Psoas muscle (tissue), 8 donors: ENCODE results near the gene CRACR2A. TPM values are rescaled to one million over a fixed set of nuclear protein-coding genes. Genes with fewer than 3 reads are reported as not detected.

Experiments
- ATAC-seq, 4 donors: fragments of 200-7000 bp; cut with Tn5 transposase; one replicate each; pipeline ENCODE4 v1.9.1; 2020; ENCODE audit warnings: moderate library complexity in 3 of 4, mild to moderate bottlenecking in 2 of 4
- DNase-seq, 2 donors: peaks; one replicate each; pipeline ENCODE4 v3.0.0-alpha.2; 2020
- H3K27ac ChIP-seq: fragments of 200-600 bp; one replicate; pipeline ENCODE4 v1.8.0; 2022
- H3K27me3 ChIP-seq, 3 donors: fragments of 200-600 bp in 1 of 3; one replicate each; pipeline versions ENCODE4 v1.6.1 to v1.8.0; 2013 to 2022; ENCODE audit warnings: low read length in 2 of 3, mild to moderate bottlenecking in 2 of 3, moderate library complexity in 1 of 3; ENCODE audit not compliant: insufficient read depth in 3 of 3
- H3K36me3 ChIP-seq, 2 donors: fragments of 200-600 bp in 1 of 2; one replicate each; pipeline versions ENCODE4 v1.6.1 to v1.8.0; 2013 to 2022; ENCODE audit warnings: low read depth in 1 of 2, mild to moderate bottlenecking in 1 of 2, moderate library complexity in 1 of 2; ENCODE audit not compliant: insufficient read depth in 1 of 2
- H3K4me1 ChIP-seq: fragments of 200-600 bp; one replicate; pipeline ENCODE4 v1.8.0; 2022
- H3K4me3 ChIP-seq: fragments of 200-600 bp; one replicate; pipeline ENCODE4 v1.8.0; 2022; ENCODE audit warnings: mild to moderate bottlenecking
- H3K9me3 ChIP-seq: fragments of 200-600 bp; one replicate; pipeline ENCODE4 v1.8.0; 2022
- CTCF ChIP-seq: fragments of 200-600 bp; IDR thresholded peaks from one replicate; pipeline ENCODE4 v1.8.0; 2022; ENCODE audit warnings: antibody characterized with exemption
- WGBS, 3 donors: extraction: QIAGEN DNeasy Blood & Tissue Kit; methylation state at CpG; one replicate each; pipeline versions ENCODE4 v1.1.6 to v1.1.7; 2013; 5-methylcytosine and 5-hydroxymethylcytosine counted together
- intact Hi-C, 2 donors: fragments of 100-400 bp; cut with DNase I; formaldehyde crosslinking; loops; one replicate each; pipeline versions ENCODE4 v1.11.0 to v1.14.2; 2022
- polyA plus RNA-seq, 3 donors: library from polyadenylated mRNA; stranded (reverse); fragments of 200-250 nt; gene quantifications; one replicate each; pipeline ENCODE4 v1.2.3, GENCODE V29; 2013
- total RNA-seq, 4 donors: library from RNA; stranded (reverse); fragmentation: NEBNext Ultra II Directional in 2 of 4; extraction: Animal tissue kit (Norgen Biotek cat#: 25700) in 2 of 4; gene quantifications; one replicate each; pipeline versions ENCODE4 v1.2.1 to v1.2.4, GENCODE V29; 2021 to 2023
- donor health status: healthy with polysubstance abuse.
- donor health status: DM: no; HTN: no; CAD: no; lungs with moderate emphysema.
- donor health status: Bipolar disorder and iron deficiency.
- donor health status: healthy.
- donor health status: DM: yes; HTN: yes; CAD: no.
- donor health status: DM: no; HTN: no; CAD: no.
- donor health status: DM: no; HTN: no; CAD: no.
- donor health status: DM: yes; HTN: yes; CAD: no.

The CRACR2A gene
- total and polyA plus RNA-seq, 7 donors, result 0.24 to 1.7 (median 0.87) TPM

DNA sequence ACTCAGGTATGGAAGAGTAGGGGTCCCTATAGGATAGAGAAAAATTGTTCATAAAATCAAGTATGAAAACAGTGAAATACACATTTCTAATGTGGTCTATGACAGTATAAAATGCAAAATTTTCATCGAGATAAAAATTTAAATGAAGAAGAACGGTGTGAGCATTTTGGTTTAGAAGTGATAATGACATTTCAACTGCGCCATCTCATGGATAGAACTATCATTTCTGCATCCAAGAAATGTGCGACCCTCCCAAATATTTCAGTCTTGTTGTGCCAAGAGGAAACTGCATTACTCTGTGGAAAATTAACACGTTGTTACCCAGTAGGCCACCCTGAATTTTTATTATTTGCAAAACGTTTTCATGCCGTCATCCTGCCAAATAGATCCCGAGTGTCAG, 108.8 kb downstream of the CRACR2A start:
- no peak for TF ChIP-seq CTCF
- Histone ChIP-seq H3K27me3 (no peaks in the 10 kb centered on the region), H3K9me3 (no peaks in the 10 kb centered on the region), H3K4me1 (no peaks in the 10 kb centered on the region), H3K27ac (no peak overlapping the region), H3K4me3 (no peak overlapping the region), H3K36me3 (no peaks in the 10 kb centered on the region)
- no peak for DNase-seq
- 44 to 49% (median 47%) methylated on average over 8 of the region's 8 CpGs for WGBS, 3 donors
- ATAC-seq, result no peak
- intact Hi-C loops, result no loop called here

- Histone ChIP-seq H3K27ac (no peak overlapping the region), H3K9me3 (no peaks in the 10 kb centered on the region), H3K36me3 (no peaks in the 10 kb centered on the region), H3K27me3 (no peaks in the 10 kb centered on the region), H3K4me1 (no peaks in the 10 kb centered on the region), H3K4me3 (no peak overlapping the region)
- TF ChIP-seq CTCF, result no peak
- intact Hi-C loops, result no loop called here
- ATAC-seq (peak in 1 of 4 donors; percentile 37), DNase-seq (peak in 1 of 2 donors; percentile 27)
- WGBS, 3 donors, result 76 to 82% (median 82%) methylated on average over 3 of the region's 3 CpGs
Observed at GRCh38 chr12:3641428-3642018, 111.4 kb downstream of the CRACR2A start.

DNA sequence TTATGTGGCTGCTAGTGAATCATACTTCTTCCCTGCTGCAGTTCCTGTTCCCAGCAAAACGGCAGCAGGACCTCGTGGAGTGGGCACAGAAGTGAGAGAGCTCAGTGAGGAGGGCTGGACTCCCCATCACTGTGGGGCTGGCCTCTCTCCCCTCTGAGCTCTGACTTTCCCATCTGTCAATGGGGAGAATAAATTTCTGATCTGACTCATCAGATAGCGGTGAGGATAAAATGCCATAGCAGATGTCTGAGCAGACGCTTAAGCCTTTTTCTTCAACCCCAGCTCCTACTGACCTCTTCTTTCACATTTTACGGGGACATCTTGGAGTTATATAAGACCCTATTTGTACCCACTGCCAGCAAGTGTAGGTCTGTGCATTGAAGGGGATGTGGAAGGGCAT, 116.6 kb downstream of the CRACR2A start:
- Histone ChIP-seq H3K4me3 (no peak overlapping the region), H3K27me3 (no peaks in the 10 kb centered on the region), H3K27ac (no peak overlapping the region), H3K36me3 (no peaks in the 10 kb centered on the region), H3K9me3 (no peaks in the 10 kb centered on the region), H3K4me1 (no peaks in the 10 kb centered on the region)
- WGBS, 3 donors, result 75 to 87% (median 81%) methylated on average over 5 of the region's 5 CpGs
- no peak for TF ChIP-seq CTCF
- DNase-seq, result no peak
- intact Hi-C loops, result no loop called here
- no peak for ATAC-seq

GRCh38 chr12:3634348-3634747, 118.6 kb downstream of the CRACR2A start:
- 82 to 83% (median 82%) methylated on average over 6 of the region's 6 CpGs for WGBS, 3 donors
- Histone ChIP-seq H3K36me3 (no peaks in the 10 kb centered on the region), H3K9me3 (no peaks in the 10 kb centered on the region), H3K27ac (no peak overlapping the region), H3K4me1 (no peaks in the 10 kb centered on the region), H3K27me3 (no peaks in the 10 kb centered on the region), H3K4me3 (no peak overlapping the region)
- intact Hi-C loops, result no loop called here
- DNase-seq (no peak), ATAC-seq (no peak)
- no peak for TF ChIP-seq CTCF

DNA sequence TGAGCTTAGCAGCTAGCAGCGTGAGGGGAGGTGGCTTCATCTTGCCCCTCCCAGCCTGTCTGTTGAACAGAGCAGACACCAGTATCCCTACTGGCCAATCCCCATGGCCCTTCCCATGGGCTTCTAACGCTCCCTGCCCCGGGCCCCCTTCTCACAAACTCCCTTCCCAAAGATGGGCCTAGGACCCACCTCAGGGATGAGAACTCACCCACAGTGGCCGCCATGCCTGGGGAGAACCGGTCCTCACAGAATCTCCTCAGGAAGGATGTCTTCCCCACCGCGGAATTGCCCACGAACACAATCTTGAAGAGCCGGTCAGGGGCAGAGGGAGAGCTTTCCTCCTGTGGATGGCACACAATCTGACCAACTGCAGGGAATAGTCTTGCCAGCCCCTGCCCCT, 119.5 kb downstream of the CRACR2A start:
- Histone ChIP-seq H3K4me3 (no peak overlapping the region), H3K27me3 (no peaks in the 10 kb centered on the region), H3K9me3 (no peaks in the 10 kb centered on the region), H3K36me3 (no peaks in the 10 kb centered on the region), H3K27ac (no peak overlapping the region), H3K4me1 (no peaks in the 10 kb centered on the region)
- DNase-seq (no peak), ATAC-seq (no peak)
- no peak for TF ChIP-seq CTCF
- 95 to 96% (median 95%) methylated on average over 9 of the region's 9 CpGs for WGBS, 3 donors
- intact Hi-C loops, result no loop called here
